ENCODE results near the gene ZRANB3. TPM values are rescaled to one million over a fixed set of nuclear protein-coding genes. Genes with fewer than 3 reads are reported as not detected.

ZRANB3 gene
- total and polyA plus RNA-seq, 10 of the 15 experiments (the other 5 are each of a cell fraction or from before 2014, with no cell fraction given), result 5.6 to 11.4 (median 9.9) TPM

- TF ChIP-seq ATF2 (IDR thresholded peaks at IDR 0.05; ENCODE audit: low read length) (no peak), ZNF592 (IDR thresholded peaks at IDR 0.05) (no peak), SIN3A (IDR thresholded peaks at IDR 0.05; ENCODE audit: low read depth, low read length) (0 out of 2 replicates have a peak, but pooled peaks have one; percentile 53), NRF1 (conservative IDR thresholded peaks at IDR 0.05; ENCODE audit: low read depth, low read length) (no peak), MEF2B (IDR thresholded peaks at IDR 0.05; ENCODE audit: partially characterized antibody, poor library complexity, severe bottlenecking) (peak; percentile 70), PBX3 (IDR thresholded peaks at IDR 0.05; ENCODE audit: insufficient replicate concordance, low read depth, low read length) (peak; percentile 95), POLR2AphosphoS5 (IDR thresholded peaks at IDR 0.05; ENCODE audit: low read length) (peak; percentile 69; the same call in 1 of the 2 replicates), NFYB (IDR thresholded peaks at IDR 0.05; ENCODE audit: insufficient read depth, low read depth, low read length) (peak; percentile 91; the same call in 1 of the 2 replicates), LARP7 (IDR thresholded peaks at IDR 0.05) (peak; percentile 80), NKRF (conservative IDR thresholded peaks at IDR 0.05) (peak; percentile 88), ZSCAN29 (IDR thresholded peaks at IDR 0.05) (no peak), HSF1 (IDR thresholded peaks at IDR 0.05; ENCODE audit: low read depth, low read length) (no peak), CREB1 (IDR thresholded peaks at IDR 0.05; ENCODE audit: low read depth) (peak; percentile 67), EED (IDR thresholded peaks at IDR 0.05; ENCODE audit: low read depth) (peak; percentile 68; the same call in 1 of the 2 replicates), ETV6 (conservative IDR thresholded peaks at IDR 0.05 in 1 of 2, IDR thresholded peaks at IDR 0.05 in 1 of 2; ENCODE audit: borderline replicate concordance in 1 of 2, low read depth in 1 of 2) (no peak), KLF5 (IDR thresholded peaks at IDR 0.05; ENCODE audit: partially characterized antibody) (no peak), RFX5 (IDR thresholded peaks at IDR 0.05; ENCODE audit: low read depth, low read length) (0 out of 2 replicates have a peak, but pooled peaks have one; percentile 11)
Observed at GRCh38 chr2:135531231-135532197, 496 bp upstream of the ZRANB3 start, which contains the start of gene R3HDM1 (continued).

All from GM12878 (cell line).